ENCODE measurements around the gene TMEFF2. TPM values are rescaled to one million over a fixed set of nuclear protein-coding genes. Genes with fewer than 3 reads are reported as not detected.

Gene TMEFF2
- total and polyA plus RNA-seq, 4 donors, result 0.08 TPM; not detected in 3

DNA sequence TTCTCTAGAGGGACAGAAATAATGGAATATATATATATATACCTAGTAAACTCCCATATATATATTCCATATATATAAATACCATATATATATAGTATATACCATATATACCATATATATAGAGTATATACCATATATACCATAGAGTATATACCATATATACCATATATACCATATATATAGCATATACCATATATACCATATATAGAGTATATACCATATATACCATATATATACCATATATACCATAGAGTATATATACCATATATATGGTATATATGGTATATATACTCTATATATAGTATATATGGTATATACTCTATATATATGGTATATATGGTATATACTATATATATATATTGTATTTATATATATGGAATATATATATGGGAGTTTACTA, 285.9 kb downstream of the TMEFF2 start:
- Histone ChIP-seq H3K27me3 (ENCODE audit: control insufficient read depth in 4 of 4, insufficient read depth in 4 of 4, low read length in 3 of 4) (no peaks in the 10 kb centered on the region), H3K4me3 (ENCODE audit: low read depth in 1 of 3, low read length in 3 of 3) (no peak overlapping the region), H3K27ac (ENCODE audit: low read depth in 1 of 2, low read length in 2 of 2) (no peak overlapping the region), H3K36me3 (ENCODE audit: control insufficient read depth in 4 of 4, insufficient read depth in 3 of 4, low read depth in 1 of 4, low read length in 3 of 4) (no peaks in the 10 kb centered on the region), H3K4me1 (ENCODE audit: control insufficient read depth in 4 of 4, insufficient read depth in 4 of 4, low read length in 3 of 4) (no peaks in the 10 kb centered on the region), H3K9ac (ENCODE audit: low read depth in 1 of 2, low read length in 2 of 2) (no peak overlapping the region), H3K9me3 (ENCODE audit: control insufficient read depth in 4 of 4, low read length in 3 of 4) (no peaks in the 10 kb centered on the region)
- TF ChIP-seq HNF4G (IDR thresholded peaks at IDR 0.05), result no peak
- TF ChIP-seq, protein P1, sequence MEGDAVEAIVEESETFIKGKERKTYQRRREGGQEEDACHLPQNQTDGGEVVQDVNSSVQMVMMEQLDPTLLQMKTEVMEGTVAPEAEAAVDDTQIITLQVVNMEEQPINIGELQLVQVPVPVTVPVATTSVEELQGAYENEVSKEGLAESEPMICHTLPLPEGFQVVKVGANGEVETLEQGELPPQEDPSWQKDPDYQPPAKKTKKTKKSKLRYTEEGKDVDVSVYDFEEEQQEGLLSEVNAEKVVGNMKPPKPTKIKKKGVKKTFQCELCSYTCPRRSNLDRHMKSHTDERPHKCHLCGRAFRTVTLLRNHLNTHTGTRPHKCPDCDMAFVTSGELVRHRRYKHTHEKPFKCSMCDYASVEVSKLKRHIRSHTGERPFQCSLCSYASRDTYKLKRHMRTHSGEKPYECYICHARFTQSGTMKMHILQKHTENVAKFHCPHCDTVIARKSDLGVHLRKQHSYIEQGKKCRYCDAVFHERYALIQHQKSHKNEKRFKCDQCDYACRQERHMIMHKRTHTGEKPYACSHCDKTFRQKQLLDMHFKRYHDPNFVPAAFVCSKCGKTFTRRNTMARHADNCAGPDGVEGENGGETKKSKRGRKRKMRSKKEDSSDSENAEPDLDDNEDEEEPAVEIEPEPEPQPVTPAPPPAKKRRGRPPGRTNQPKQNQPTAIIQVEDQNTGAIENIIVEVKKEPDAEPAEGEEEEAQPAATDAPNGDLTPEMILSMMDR (IDR thresholded peaks at IDR 0.05; ENCODE audit: low read depth, low read length, missing input control), result no peak
- TF ChIP-seq, protein P2, sequence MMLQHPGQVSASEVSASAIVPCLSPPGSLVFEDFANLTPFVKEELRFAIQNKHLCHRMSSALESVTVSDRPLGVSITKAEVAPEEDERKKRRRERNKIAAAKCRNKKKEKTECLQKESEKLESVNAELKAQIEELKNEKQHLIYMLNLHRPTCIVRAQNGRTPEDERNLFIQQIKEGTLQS (IDR thresholded peaks at IDR 0.05), result no peak
- TF ChIP-seq NR2F2 (IDR thresholded peaks at IDR 0.05), result no peak
- TF ChIP-seq HNF4A (conservative IDR thresholded peaks at IDR 0.05), result no peak
- no peak for TF ChIP-seq ZBTB33 (IDR thresholded peaks at IDR 0.05)
- no peak for TF ChIP-seq MAX (IDR thresholded peaks at IDR 0.05)
- TF ChIP-seq YY1 (IDR thresholded peaks at IDR 0.05), result no peak
- no peak for TF ChIP-seq GABPA (IDR thresholded peaks at IDR 0.05 in 1 of 2, conservative IDR thresholded peaks at IDR 0.05 in 1 of 2)
- DNase-seq (ENCODE audit: low spot score), result no peak

GRCh38 chr2:191907545-191907944, 287.2 kb downstream of the TMEFF2 start:
- no peaks in the 10 kb centered on the region for H3K27me3 ChIP-seq (ENCODE audit: control insufficient read depth in 4 of 4, insufficient read depth in 4 of 4, low read length in 3 of 4)
- no peaks in the 10 kb centered on the region for H3K9me3 ChIP-seq (ENCODE audit: control insufficient read depth in 4 of 4, low read length in 3 of 4)
- TF ChIP-seq RAD21 (IDR thresholded peaks at IDR 0.05), result peak; percentile 25 to 33
- TF ChIP-seq, protein P3, sequence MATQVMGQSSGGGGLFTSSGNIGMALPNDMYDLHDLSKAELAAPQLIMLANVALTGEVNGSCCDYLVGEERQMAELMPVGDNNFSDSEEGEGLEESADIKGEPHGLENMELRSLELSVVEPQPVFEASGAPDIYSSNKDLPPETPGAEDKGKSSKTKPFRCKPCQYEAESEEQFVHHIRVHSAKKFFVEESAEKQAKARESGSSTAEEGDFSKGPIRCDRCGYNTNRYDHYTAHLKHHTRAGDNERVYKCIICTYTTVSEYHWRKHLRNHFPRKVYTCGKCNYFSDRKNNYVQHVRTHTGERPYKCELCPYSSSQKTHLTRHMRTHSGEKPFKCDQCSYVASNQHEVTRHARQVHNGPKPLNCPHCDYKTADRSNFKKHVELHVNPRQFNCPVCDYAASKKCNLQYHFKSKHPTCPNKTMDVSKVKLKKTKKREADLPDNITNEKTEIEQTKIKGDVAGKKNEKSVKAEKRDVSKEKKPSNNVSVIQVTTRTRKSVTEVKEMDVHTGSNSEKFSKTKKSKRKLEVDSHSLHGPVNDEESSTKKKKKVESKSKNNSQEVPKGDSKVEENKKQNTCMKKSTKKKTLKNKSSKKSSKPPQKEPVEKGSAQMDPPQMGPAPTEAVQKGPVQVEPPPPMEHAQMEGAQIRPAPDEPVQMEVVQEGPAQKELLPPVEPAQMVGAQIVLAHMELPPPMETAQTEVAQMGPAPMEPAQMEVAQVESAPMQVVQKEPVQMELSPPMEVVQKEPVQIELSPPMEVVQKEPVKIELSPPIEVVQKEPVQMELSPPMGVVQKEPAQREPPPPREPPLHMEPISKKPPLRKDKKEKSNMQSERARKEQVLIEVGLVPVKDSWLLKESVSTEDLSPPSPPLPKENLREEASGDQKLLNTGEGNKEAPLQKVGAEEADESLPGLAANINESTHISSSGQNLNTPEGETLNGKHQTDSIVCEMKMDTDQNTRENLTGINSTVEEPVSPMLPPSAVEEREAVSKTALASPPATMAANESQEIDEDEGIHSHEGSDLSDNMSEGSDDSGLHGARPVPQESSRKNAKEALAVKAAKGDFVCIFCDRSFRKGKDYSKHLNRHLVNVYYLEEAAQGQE (IDR thresholded peaks at IDR 0.05), result no peak
- H3K27ac ChIP-seq (ENCODE audit: low read depth in 1 of 2, low read length in 2 of 2), result no peak overlapping the region
- H3K36me3 ChIP-seq (ENCODE audit: control insufficient read depth in 4 of 4, insufficient read depth in 3 of 4, low read depth in 1 of 4, low read length in 3 of 4), result no peaks in the 10 kb centered on the region
- no peak overlapping the region for H3K9ac ChIP-seq (ENCODE audit: low read depth in 1 of 2, low read length in 2 of 2)
- no peak for DNase-seq (ENCODE audit: low spot score)
- no peaks in the 10 kb centered on the region for H3K4me1 ChIP-seq (ENCODE audit: control insufficient read depth in 4 of 4, insufficient read depth in 4 of 4, low read length in 3 of 4)
- no peak overlapping the region for H3K4me3 ChIP-seq (ENCODE audit: low read depth in 1 of 3, low read length in 3 of 3)
- WGBS, result 83% methylated on average over 3 of the region's 3 CpGs
